Thoracic aorta (tissue), 2 donors: ENCODE measurements around the gene TLL1. TPM values are rescaled to one million over a fixed set of nuclear protein-coding genes. Genes with fewer than 3 reads are reported as not detected.

Experiments used
- ATAC-seq: fragments of 150-250 bp; one replicate; pipeline ENCODE4 v1.8.0; 2017; ENCODE audit warnings: low read depth; ENCODE audit not compliant: insufficient number of reproducible peaks, low FRiP score
- DNase-seq: peaks from one replicate; pipeline ENCODE4 v3.0.0-alpha.2; 2020; ENCODE audit warnings: low spot score
- H3K27ac ChIP-seq, 2 donors: fragments of 200-600 bp; sonication (generic); 1 replicate in 1 of 2; 2 replicates in 1 of 2; pipeline ENCODE4 v1.5.1; 2016; ENCODE audit warnings: mild to moderate bottlenecking in 2 of 2, moderate library complexity in 2 of 2
- H3K27me3 ChIP-seq: fragments of 200-600 bp; sonication (generic); replicated peaks from 2 replicates; pipeline ENCODE4 v1.6.0; 2016; ENCODE audit warnings: mild to moderate bottlenecking; ENCODE audit not compliant: insufficient read depth
- H3K36me3 ChIP-seq: fragments of 200-600 bp; sonication (generic); one replicate; pipeline ENCODE4 v1.5.1; 2016
- H3K4me1 ChIP-seq, 2 donors: fragments of 200-600 bp; sonication (generic); 1 replicate in 1 of 2; 2 replicates in 1 of 2; pipeline versions ENCODE4 v1.5.1 to v1.6.0; 2016; ENCODE audit warnings: low read depth in 2 of 2, mild to moderate bottlenecking in 1 of 2; ENCODE audit not compliant: control insufficient read depth in 1 of 2
- H3K4me3 ChIP-seq: fragments of 200-600 bp; sonication (generic); 2 replicates; pipeline ENCODE4 v1.5.1; 2016; ENCODE audit warnings: mild to moderate bottlenecking
- H3K9me3 ChIP-seq: fragments of 200-600 bp; sonication (generic); 2 replicates; pipeline ENCODE4 v1.5.1; 2016
- CTCF ChIP-seq: fragments of 200-600 bp; sonication (generic); IDR thresholded peaks from one replicate; pipeline ENCODE4 v1.5.1; 2019; ENCODE audit warnings: antibody characterized with exemption
- total RNA-seq, 2 donors: library from RNA; depleted of rRNA; stranded (reverse); fragments of >200 nt; gene quantifications; one replicate each; pipeline versions ENCODE4 v1.1.0 to v1.2.3, GENCODE V29; 2016

TLL1 gene
- total RNA-seq, 2 donors from 2014 or later, result 3.7 to 10.6 TPM

- H3K9me3 ChIP-seq, result no peaks in the 10 kb centered on the region
- H3K27ac ChIP-seq, result no peak overlapping the region
- DNase-seq (no peak), ATAC-seq (no peak)
- H3K27me3 ChIP-seq, result no peaks in the 10 kb centered on the region
- no peak overlapping the region for H3K4me3 ChIP-seq
- TF ChIP-seq CTCF, result no peak
- no peaks in the 10 kb centered on the region for H3K36me3 ChIP-seq
- no peaks in the 10 kb centered on the region for H3K4me1 ChIP-seq
Measured at GRCh38 chr4:165945991-165946390, 73.0 kb downstream of the TLL1 start.

GRCh38 chr4:165947019-165947418 lies 74.0 kb downstream of the TLL1 start:
- Histone ChIP-seq H3K36me3 (no peaks in the 10 kb centered on the region), H3K4me3 (no peak overlapping the region), H3K27me3 (no peaks in the 10 kb centered on the region), H3K4me1 (no peaks in the 10 kb centered on the region), H3K27ac (no peak overlapping the region), H3K9me3 (no peaks in the 10 kb centered on the region)
- no peak for TF ChIP-seq CTCF
- no peak for DNase-seq
- ATAC-seq, result no peak

- no peaks in the 10 kb centered on the region for H3K27me3 ChIP-seq
- H3K36me3 ChIP-seq, result no peaks in the 10 kb centered on the region
- no peaks in the 10 kb centered on the region for H3K4me1 ChIP-seq
- no peaks in the 10 kb centered on the region for H3K9me3 ChIP-seq
- H3K27ac ChIP-seq, result no peak overlapping the region
- no peak for ATAC-seq
- DNase-seq, result no peak
- no peak overlapping the region for H3K4me3 ChIP-seq
- no peak for TF ChIP-seq CTCF
Measured at GRCh38 chr4:165953181-165953580, 80.1 kb downstream of the TLL1 start.

GRCh38 chr4:165963621-165964020 lies 90.6 kb downstream of the TLL1 start:
- no peak overlapping the region for H3K4me3 ChIP-seq
- DNase-seq, result no peak
- no peak overlapping the region for H3K27ac ChIP-seq
- H3K4me1 ChIP-seq, result no peaks in the 10 kb centered on the region
- H3K9me3 ChIP-seq, result no peaks in the 10 kb centered on the region
- ATAC-seq, result no peak
- H3K27me3 ChIP-seq, result no peaks in the 10 kb centered on the region
- TF ChIP-seq CTCF, result no peak
- no peaks in the 10 kb centered on the region for H3K36me3 ChIP-seq

GRCh38 chr4:165964591-165964990 lies 91.6 kb downstream of the TLL1 start:
- ATAC-seq, result no peak
- no peak for TF ChIP-seq CTCF
- Histone ChIP-seq H3K4me1 (no peaks in the 10 kb centered on the region), H3K9me3 (no peaks in the 10 kb centered on the region), H3K36me3 (no peaks in the 10 kb centered on the region), H3K4me3 (no peak overlapping the region), H3K27me3 (no peaks in the 10 kb centered on the region), H3K27ac (no peak overlapping the region)
- DNase-seq, result no peak
